ENCODE results near the gene POLD1.
"Not testable (repeated sequence)": the region's sequence is repeated elsewhere in the genome, so short reads cannot be mapped to it uniquely, and the experiment has no call there.

The POLD1 gene

DNA sequence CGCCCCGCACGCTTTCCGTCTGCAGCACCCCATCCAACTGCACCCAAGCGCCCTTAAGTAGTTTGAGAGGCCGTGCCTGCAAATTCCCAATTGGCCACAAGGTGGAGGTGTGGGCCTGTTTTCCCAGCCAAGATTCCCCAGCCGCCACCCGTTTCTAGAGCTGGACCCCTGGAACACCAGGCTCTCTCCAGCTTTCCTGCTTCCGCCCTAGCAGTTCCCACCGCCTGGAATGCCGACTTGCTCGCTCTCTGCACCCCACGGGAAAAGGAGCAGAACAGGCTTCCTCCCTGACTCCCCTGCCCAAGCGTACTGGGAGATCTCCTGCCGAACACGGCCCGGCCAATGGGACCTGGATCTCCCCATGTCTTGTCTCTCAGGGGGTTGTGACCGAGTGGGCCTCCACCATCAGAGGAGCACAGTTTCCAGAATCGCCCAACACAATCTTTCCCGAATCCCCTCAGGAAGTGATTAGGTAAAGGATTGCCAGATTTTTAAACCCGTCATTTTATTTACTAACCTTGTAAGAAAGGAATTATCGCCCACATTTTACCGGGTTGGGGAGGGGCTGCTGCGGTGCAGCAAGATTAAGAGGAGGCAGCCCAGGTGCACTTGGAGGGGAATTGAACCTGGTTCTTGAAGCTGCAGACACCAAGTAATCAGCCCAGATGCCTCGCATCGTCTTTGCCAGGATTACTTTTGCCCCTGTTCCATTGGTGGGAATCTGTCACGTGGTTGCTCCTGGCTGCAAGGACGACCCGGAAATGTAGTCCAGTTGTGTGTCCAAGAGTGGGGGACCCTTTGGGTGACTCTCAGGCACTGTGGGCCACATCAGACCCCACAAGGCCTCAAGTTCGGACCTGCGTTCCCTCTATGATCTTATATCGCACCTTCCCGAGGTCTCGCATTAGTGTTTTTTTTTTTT lies 15.2 kb upstream of the POLD1 start:
- peak; percentile 86 for DNase-seq

DNA sequence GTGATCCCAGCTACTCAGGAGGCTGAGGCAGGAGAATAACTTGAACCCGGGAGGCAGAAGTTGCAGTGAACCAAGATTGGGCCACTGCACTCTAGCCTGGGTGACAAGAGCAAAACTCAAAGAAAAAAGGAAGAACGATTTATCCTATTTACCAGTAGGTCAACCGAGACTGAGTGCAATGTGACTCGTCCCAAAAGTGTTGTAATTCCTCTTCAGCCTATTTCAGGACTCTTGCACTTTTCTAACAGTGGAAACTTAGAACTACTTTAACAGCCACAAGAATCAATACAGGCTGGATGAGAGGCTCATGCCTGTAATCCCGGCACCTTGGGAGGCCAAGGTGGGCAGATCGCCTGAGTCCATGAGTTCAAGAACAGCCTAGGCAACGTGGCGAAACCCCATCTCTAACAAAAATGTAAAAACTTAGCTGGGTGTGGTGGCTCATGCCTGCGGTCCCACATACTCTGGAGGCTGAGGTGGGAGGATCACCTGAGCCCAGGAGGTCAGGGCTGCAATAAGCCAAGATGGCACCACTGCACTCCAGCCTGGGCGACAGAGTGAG lies 12.2 kb upstream of the POLD1 start:
- no peak for DNase-seq

DNA sequence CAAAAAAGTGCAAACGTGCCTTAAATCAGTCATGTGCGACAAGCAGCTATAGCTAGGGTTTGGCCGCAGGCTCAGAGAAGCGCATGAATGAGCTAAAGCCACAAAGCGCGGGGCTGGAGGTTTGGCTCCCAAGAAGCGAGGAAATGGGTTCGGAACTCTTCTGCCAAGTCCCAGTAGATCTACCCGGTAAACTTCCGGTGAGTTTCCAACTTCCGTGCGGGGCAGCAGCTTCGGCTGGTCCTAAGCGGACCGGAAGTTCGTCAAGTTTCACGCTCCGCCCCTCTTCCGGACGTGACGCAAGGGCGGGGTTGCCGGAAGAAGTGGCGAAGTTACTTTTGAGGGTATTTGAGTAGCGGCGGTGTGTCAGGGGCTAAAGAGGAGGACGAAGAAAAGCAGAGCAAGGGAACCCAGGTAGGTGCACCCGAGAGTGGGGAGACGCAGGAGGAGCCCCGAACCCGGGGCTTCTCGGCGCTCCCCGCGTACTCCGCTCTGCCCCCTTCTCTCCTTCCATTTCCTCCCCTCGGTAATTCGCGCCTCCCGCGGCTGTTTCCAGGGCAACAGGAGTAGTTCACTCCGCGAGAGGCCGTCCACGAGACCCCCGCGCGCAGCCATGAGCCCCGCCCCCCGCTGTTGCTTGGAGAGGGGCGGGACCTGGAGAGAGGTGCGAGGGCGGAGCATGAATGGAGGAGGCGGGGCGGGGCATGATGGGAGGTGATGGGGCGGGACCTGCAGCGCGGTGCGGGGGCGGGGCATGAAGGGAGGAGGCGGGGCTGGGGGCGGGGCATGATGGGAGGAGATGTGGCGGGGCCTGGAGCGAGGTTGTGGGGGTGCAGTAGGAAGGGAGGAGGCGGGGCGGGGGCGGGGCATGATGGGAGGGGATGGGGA lies 7.7 kb upstream of the POLD1 start, which contains the start of gene NR1H2:
Gene NR1H2 (plus strand): TSS at position 292 of the 885 bp plus-strand sequence. CDS start 1,149 bp downstream, outside the sequence.
- peak; percentile 98 for DNase-seq

- DNase-seq, result peak; percentile 69
These were observed 7.1 kb upstream of the POLD1 start for GRCh38 chr19:50377051-50377461.

GRCh38 chr19:50377517-50377916 lies 6.6 kb upstream of the POLD1 start:
- no peak for DNase-seq

- no peak for DNase-seq
These were observed 5.8 kb upstream of the POLD1 start for GRCh38 chr19:50378169-50378862.

- DNase-seq, result no peak
These were observed 5.3 kb upstream of the POLD1 start for GRCh38 chr19:50378863-50379236.

- no peak for DNase-seq
These were observed 4.5 kb upstream of the POLD1 start for GRCh38 chr19:50379602-50380001.

DNA sequence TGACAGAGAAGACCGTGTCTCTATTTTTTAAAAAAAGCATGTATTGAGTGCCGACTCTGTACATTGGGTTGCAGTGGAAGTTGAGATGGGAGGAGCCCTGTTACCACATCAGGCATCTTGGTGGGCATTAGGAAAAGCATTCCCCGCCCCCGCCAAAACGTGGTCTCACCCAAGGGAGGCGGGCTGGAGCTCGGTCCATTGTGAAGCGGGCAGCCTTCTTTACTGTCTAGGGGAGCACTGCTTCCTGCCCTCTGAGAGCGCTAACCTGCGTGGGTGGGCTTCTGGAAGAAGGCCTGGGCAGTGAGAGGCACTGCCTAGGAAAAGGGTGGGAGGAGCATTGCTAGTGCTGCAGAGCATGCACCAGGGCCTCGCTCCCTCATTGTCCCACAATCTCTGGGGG lies 4.0 kb upstream of the POLD1 start:
- DNase-seq, result no peak

DNA sequence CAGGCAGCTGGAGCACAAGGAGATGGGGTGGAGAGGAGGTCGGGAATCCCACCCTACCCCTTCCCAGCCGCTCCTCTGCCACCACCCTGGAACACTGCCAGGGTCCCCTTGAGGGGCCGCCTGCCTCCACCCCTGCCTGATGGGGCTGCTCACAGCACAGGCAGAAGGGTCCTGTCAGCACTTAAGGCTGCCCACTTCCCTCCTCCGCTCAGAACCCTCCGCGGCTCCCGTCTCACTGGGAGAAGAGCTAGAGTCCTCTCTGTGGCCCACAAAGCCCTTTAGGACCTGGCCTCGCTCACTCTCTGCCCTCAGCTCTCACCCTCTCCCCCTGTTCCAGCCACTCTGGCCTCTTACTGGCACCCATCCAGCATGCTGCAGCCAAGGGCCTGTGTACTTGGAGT lies 3.4 kb upstream of the POLD1 start:
- DNase-seq, result no peak

- no peak for DNase-seq
These were observed 2.0 kb upstream of the POLD1 start for GRCh38 chr19:50381881-50382729.

DNA sequence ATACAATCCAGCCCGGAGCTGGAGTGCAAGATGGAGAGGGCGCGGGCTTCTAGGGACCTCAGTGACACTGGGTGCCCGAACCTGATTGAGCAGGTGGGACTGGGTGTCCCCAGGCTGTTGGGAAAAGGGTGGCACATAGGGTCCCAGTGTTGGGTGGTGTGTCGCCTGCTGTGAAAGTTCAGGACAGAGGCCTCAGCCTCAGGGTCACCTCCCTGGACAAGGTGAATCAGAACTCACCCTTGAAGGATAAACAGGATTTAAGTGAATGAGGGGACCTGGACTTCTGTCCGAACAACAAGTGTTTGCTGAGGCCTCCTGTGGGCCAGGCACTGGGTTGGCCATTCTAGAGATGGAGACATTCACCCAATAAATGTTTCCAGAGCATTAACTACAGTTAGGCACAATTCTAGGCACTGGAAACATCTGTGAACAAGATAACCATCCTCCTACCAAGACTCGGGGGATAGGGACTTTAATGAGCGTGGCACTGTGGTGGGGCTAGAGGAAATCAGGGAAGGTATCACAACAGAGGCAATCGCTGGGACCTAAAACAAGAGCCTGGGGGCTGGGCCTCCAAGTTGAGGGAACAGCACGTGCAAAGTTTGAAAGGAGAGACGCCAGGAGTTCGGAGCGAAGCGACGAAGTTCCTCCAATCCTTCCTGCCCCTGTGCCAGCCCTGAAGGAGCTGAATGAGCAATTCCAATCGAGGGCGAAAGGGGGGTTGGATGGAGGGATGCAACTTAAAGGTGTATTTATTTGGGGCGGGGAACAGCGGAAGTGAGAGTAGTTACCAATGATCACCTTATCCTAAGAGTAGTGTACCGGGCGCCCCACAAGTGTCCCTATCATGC lies 921 bp upstream of the POLD1 start:
- no peak for DNase-seq

GRCh38 chr19:50384685-50385535 lies 763 bp downstream of the POLD1 start:
- peak; percentile 25 for DNase-seq

GRCh38 chr19:50387176-50387867 lies 3.2 kb downstream of the POLD1 start:
- DNase-seq, result no peak

DNA sequence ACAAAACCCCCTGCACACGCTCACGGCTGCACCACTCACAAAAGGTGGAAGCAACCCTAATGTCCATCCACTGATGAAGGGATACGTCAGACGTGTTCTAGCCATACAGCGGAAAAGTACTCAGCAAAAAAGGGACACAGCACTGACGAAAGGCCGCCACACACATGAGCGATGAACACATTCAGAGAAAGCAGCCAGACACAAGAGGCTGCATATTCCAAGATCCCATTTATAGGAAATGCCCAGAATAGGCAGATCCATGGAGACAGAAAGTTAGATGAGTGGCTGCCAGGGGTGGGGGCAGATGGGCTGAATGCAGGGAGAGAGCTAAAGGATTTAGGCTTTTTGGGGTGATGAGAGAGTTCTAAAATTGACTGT lies 3.7 kb downstream of the POLD1 start:
- DNase-seq, result no peak

DNA sequence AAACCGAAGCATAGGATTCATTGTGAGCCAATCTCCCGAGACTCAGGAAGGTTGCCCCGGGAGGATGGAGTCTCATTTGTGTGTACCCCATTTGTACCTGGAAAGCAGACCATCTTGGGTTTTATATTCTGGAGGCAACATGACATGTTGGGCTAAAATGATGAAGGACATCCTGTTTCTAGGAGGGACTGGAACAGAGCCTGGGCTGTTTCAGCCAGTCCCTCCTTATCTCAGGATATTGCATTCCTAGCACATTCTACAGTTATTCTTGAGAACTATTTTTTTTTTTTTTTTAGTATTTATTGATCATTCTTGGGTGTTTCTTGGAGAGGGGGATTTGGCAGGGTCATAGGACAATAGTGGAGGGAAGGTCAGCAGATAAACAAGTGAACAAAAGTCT lies 6.1 kb downstream of the POLD1 start:
- not testable (repeated sequence) for DNase-seq

- DNase-seq, result not testable (repeated sequence)
These were observed 6.8 kb downstream of the POLD1 start for GRCh38 chr19:50390952-50391351.

DNA sequence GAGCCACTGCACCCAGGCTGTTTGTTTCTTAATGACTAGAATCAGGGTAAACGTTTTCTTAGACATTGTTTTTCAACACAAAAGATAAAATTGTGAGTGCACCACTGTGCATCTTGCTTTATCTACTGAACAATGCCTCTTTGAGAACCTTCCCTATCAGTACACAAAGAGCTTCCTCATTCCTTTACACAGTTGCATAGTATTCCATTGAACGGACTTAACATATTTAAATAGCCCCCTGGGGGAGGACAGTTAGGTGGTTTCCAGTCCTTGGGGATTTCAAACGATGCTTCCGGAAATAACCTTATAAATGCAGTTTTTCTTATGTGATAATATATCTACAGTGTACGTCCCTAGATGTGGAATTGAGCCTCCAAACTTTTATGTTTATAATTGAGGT lies 8.6 kb downstream of the POLD1 start:
- no peak for DNase-seq

DNA sequence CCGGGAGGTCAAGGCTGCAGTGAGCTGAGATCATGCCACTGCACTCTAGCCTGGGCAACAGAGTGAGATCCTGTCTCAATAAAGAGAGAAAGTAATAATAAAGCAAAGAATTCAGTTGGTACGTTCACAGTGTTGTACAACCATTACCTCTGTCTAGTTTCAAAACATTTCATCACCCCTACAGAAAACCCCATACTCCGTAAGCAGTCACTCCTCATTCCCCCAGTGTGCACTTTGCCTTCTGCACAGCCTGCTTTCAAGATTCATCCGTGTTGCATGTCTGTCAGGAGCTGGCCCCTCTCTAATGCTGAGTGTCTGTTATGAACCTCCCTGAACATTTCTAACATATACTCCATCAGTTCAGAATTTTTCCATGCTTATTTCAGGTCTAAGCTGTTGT lies 9.4 kb downstream of the POLD1 start:
- DNase-seq, result no peak
